A673 (cell line): Measurements from ENCODE around the gene RSU1.

Source experiments
- CTCF ChIP-seq: fragments of 300-800, 200-600 bp; sonication (generic); conservative IDR thresholded peaks from 2 replicates; pipeline ENCODE4 v1.5.1; 2017; ENCODE audit warnings: low read depth, mild to moderate bottlenecking, antibody characterized with exemption, low read length, moderate library complexity, mixed read lengths
- EZH2 ChIP-seq: fragments of 200-600 bp; sonication (generic); IDR thresholded peaks from 2 replicates; pipeline ENCODE4 v1.6.1; 2017; ENCODE audit warnings: borderline replicate concordance, low read depth, mild to moderate bottlenecking, mixed read lengths, antibody characterized with exemption, low read length; ENCODE audit not compliant: poor library complexity, severe bottlenecking

GRCh38 chr10:16798571-16798970 is 18.7 kb downstream of the RSU1 start:
- no peak for TF ChIP-seq CTCF
- no peak for TF ChIP-seq EZH2
